BJ (cell line): ENCODE data around the gene RASL10B. TPM values are rescaled to one million over a fixed set of nuclear protein-coding genes. Genes with fewer than 3 reads are reported as not detected.

Source experiments
- CTCF ChIA-PET: fragments of 350-600 bp; formaldehyde crosslinking; extraction: SDS; loops from one replicate; lab custom pipeline; 2021; ENCODE audit warnings: antibody characterized with exemption, inconsistent platforms; lab: Yijun Ruan, JAX
- POLR2A ChIA-PET: fragments of 300-600 bp; sonication (Branson Sonifier 250); formaldehyde crosslinking; extraction: SDS; loops from one replicate; lab custom pipeline; 2021; ENCODE audit warnings: antibody characterized with exemption; lab: Charles Lee
- DNase-seq: peaks from one replicate; pipeline ENCODE4 v3.0.0-alpha.2; 2011; ENCODE audit warnings: low read depth
- H3K27me3 ChIP-seq: 2 replicates; pipeline ENCODE4 v1.6.0; 2011; ENCODE audit warnings: low read length; ENCODE audit not compliant: control insufficient read depth, insufficient read depth
- H3K36me3 ChIP-seq: 2 replicates; pipeline ENCODE4 v1.5.1; 2011; ENCODE audit warnings: low read length; ENCODE audit not compliant: control insufficient read depth, insufficient read depth
- H3K4me3 ChIP-seq: 2 replicates; pipeline ENCODE4 v1.5.1; 2011; ENCODE audit warnings: low read depth, mild to moderate bottlenecking, control low read depth, low read length
- polyA plus RNA-seq: library from polyadenylated mRNA; depleted of rRNA; stranded (reverse); fragments of >200 nt; gene quantifications from 2 replicates; pipeline ENCODE4 v1.2.3, GENCODE V29; 2011
- TF ChIP-seq, protein P1 (sequence below): IDR thresholded peaks from 2 replicates; pipeline ENCODE4 v1.5.1; 2011; ENCODE audit warnings: low read depth, mild to moderate bottlenecking, control low read depth, inconsistent platforms, low read length, moderate library complexity; ENCODE audit not compliant: insufficient read depth

RASL10B gene
- polyA plus RNA-seq, 1 experiment = 4.5 TPM

DNA sequence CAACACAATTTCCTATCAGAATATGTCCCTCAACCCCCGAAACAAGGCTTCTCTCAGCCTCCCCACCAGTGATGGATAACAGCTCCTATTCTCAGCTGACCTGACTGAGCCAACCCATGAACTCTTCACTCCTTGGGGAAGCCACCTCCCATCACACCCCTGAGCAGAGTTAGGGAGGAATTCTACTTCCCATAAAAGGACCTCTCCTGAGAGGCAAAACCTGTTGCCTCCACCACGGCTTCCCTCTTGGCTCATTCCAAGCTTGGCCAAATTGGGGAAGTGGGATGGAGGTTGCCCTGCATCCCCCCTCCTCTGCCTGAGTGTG is 5.7 kb upstream of the RASL10B start:
- Histone ChIP-seq H3K4me3 (no peak overlapping the region), H3K27me3 (no peaks in the 10 kb centered on the region), H3K36me3 (peaks cover 5% of the 10 kb centered on the region)
- no peak for DNase-seq
- ChIA-PET CTCF (interaction anchor here (2.0 to 3.9 kb wide), 3 partner anchors 9 to 113 kb away, joined by 13 to 18 read pairs (median 15); no protein-coding TSS in a partner anchor), POLR2A (interaction anchor here (0.6 kb wide), 1 partner anchor 112 kb away, joined by 11 read pairs; no protein-coding TSS in a partner anchor)
- TF ChIP-seq, protein P1, sequence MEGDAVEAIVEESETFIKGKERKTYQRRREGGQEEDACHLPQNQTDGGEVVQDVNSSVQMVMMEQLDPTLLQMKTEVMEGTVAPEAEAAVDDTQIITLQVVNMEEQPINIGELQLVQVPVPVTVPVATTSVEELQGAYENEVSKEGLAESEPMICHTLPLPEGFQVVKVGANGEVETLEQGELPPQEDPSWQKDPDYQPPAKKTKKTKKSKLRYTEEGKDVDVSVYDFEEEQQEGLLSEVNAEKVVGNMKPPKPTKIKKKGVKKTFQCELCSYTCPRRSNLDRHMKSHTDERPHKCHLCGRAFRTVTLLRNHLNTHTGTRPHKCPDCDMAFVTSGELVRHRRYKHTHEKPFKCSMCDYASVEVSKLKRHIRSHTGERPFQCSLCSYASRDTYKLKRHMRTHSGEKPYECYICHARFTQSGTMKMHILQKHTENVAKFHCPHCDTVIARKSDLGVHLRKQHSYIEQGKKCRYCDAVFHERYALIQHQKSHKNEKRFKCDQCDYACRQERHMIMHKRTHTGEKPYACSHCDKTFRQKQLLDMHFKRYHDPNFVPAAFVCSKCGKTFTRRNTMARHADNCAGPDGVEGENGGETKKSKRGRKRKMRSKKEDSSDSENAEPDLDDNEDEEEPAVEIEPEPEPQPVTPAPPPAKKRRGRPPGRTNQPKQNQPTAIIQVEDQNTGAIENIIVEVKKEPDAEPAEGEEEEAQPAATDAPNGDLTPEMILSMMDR = no peak

DNA sequence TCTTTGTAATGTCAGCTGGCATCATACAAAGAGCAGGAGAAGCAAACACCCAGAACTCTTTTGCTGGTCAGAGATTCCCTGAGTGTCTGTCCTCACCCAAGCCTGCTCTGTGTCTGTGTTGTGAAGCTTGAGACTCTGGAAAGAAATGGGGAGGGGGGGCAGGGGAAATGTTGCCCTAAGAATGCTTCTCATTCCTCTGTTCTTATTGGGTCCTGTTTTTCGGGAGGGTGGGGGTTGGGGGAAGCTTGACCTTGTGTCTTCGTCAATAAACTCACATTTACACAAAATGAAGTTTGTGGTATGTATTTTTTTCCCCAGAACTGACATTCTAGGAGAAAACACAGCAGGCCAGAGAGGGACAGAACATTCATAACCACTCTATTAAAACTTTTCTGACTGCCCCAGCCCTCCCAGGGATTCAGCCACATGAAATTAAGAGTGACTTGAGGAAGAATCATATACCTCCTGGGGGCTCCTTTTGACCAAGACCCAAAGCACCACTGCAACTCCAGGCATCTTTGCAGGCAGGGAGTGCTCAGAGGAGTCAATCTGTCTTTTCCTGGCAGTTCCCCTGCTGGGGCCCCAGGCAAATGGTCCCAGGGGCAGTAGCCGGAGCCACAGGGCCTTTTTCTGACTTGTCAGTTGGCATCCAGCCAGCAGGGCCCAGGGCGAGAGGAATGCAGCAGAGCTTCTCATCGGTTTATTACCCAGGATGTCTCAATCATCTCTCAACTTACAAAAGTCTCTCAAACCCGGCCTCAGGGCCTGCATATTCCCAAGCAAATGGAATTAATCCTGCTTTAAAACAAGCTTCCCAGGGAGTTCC is 5.1 kb upstream of the RASL10B start:
- POLR2A ChIA-PET = interaction anchor here (0.6 to 0.7 kb wide), 2 partner anchors 111 to 819 kb away, joined by 10 to 11 read pairs; partner anchors contain the start of gene GGNBP2
- H3K36me3 ChIP-seq = peaks cover 5% of the 10 kb centered on the region
- H3K27me3 ChIP-seq = no peaks in the 10 kb centered on the region
- CTCF ChIA-PET = interaction anchor here (0.7 to 3.9 kb wide), 7 partner anchors 9 to 113 kb away, joined by 3 to 18 read pairs (median 7); no protein-coding TSS in a partner anchor
- TF ChIP-seq, protein P1 = no peak
- no peak overlapping the region for H3K4me3 ChIP-seq
- peak; percentile 69 for DNase-seq

DNA sequence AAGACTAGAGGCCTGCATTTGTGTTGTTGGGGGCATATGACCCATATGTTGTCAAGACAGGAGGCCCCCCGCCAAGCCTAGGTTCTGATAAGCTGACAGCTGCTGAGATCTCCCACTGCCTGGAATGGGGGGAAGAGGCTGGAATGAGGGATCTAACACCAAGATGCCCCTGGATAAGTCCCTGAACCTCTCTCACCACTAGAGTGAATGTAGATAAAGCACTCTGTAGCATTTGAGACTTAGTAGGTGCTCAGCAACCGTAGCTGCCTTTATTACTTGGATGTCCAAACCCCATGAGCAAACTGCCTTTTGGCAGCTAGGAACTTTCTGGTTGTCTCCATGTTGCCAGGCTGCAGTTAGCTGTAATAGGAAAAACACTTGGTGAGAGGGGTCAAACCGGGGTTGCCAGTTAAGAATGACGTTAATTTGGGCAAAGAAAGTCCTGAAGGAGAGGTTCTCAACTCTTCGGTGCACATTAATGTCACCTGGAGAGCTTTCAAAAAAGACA is 4.4 kb upstream of the RASL10B start:
- peaks cover 4% of the 10 kb centered on the region; the same call in 1 of the 2 replicates for H3K36me3 ChIP-seq
- TF ChIP-seq, protein P1 = no peak
- H3K27me3 ChIP-seq = no peaks in the 10 kb centered on the region
- ChIA-PET POLR2A (interaction anchor here (0.7 kb wide), 1 partner anchor 818 kb away, joined by 10 read pairs; the partner anchor contains the start of gene GGNBP2), CTCF (interaction anchor here (0.7 to 3.9 kb wide), 9 partner anchors 9 to 114 kb away, joined by 3 to 18 read pairs (median 7); no protein-coding TSS in a partner anchor)
- no peak overlapping the region for H3K4me3 ChIP-seq
- no peak for DNase-seq

DNA sequence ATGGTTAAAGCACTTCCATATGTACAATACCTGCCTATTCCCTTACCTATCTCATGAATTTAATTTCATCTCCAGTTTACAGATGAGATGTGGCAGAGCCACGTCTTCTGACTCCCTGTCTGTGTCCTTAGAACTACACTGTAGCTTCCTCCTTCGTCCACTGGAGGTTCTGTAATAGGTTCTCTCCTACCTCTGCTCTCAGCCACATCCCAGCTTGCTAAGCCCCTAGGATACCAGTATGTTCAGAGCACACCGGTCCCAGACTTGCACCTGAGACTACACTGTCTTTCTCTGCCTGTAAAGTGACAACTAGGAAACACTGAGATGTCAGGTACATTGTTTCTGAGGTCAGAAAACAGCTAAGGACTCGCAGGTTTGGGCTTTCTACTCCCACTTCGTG is 3.8 kb upstream of the RASL10B start:
- TF ChIP-seq, protein P1 = no peak
- DNase-seq = no peak
- no peaks in the 10 kb centered on the region for H3K27me3 ChIP-seq
- H3K36me3 ChIP-seq = peaks cover 4% of the 10 kb centered on the region; the same call in 1 of the 2 replicates
- POLR2A ChIA-PET = no interaction called here
- H3K4me3 ChIP-seq = no peak overlapping the region
- CTCF ChIA-PET = interaction anchor here (0.6 to 3.9 kb wide), 9 partner anchors 8 to 115 kb away, joined by 3 to 18 read pairs (median 7); no protein-coding TSS in a partner anchor

- CTCF ChIA-PET = interaction anchor here (1.0 to 5.6 kb wide), 6 partner anchors 12 to 116 kb away, joined by 4 to 27 read pairs (median 11); no protein-coding TSS in a partner anchor
- H3K36me3 ChIP-seq = peaks cover 4% of the 10 kb centered on the region
- no peak overlapping the region for H3K4me3 ChIP-seq
- no peaks in the 10 kb centered on the region for H3K27me3 ChIP-seq
- TF ChIP-seq, protein P1 = no peak
- POLR2A ChIA-PET = no interaction called here
- no peak for DNase-seq
These were observed 2.9 kb upstream of the RASL10B start for GRCh38 chr17:35728551-35728950.
